ENCODE measurements around the gene LDB1. TPM values are rescaled to one million over a fixed set of nuclear protein-coding genes. Genes with fewer than 3 reads are reported as not detected.

Gene LDB1
- total RNA-seq, 1 experiment from 2014 or later: 87.6 TPM

GRCh38 chr10:102069071-102069470 lies 51.1 kb downstream of the LDB1 start:
- Histone ChIP-seq H3K4me3 (ENCODE audit: low read depth in 2 of 2, low read length in 2 of 2) (no peak overlapping the region), H3K9me3 (ENCODE audit: control insufficient read depth, insufficient read depth, low read depth, low read length) (no peaks in the 10 kb centered on the region), H3K27ac (ENCODE audit: low read length) (no peak overlapping the region), H3K27me3 (ENCODE audit: control insufficient read depth, insufficient read depth, low read length) (no peaks in the 10 kb centered on the region), H3K4me1 (ENCODE audit: control insufficient read depth, insufficient read depth, low read length) (peaks cover 20% of the 10 kb centered on the region), H3K36me3 (ENCODE audit: control insufficient read depth, insufficient read depth, low read length) (no peaks in the 10 kb centered on the region)
- ChIA-PET POLR2A (no interaction called here), CTCF (no interaction called here)
- no peak for DNase-seq (ENCODE audit: low read depth, low spot score)
- TF ChIP-seq REST (IDR thresholded peaks at IDR 0.05; ENCODE audit: insufficient read depth in 1 of 2, low read depth in 2 of 2, low read length in 1 of 2): no peak
- TF ChIP-seq POLR2AphosphoS5 (IDR thresholded peaks at IDR 0.05; ENCODE audit: low read depth, low read length): no peak
- no peak for TF ChIP-seq TCF7L2 (IDR thresholded peaks at IDR 0.05; ENCODE audit: low read depth, low read length)
- TF ChIP-seq SIN3A (IDR thresholded peaks at IDR 0.05; ENCODE audit: borderline replicate concordance, insufficient read depth, low read depth, low read length): no peak
- no peak for TF ChIP-seq CTCF (IDR thresholded peaks at IDR 0.05)
- no TSS peak for BruUV-seq (replicated peaks)
- in situ Hi-C loops (cut with HindIII; ENCODE audit: low pct_unique_long_range_greater_than_20kb, low sequenced_read_pairs): no loop called here
- intact Hi-C loops (cut with micrococcal nuclease; ENCODE audit: unreplicated experiment): no loop called here
- no peak for ATAC-seq

GRCh38 chr10:102068216-102068615 lies 52.0 kb downstream of the LDB1 start:
- no peaks in the 10 kb centered on the region for H3K9me3 ChIP-seq (ENCODE audit: control insufficient read depth, insufficient read depth, low read depth, low read length)
- ATAC-seq (no peak), DNase-seq (ENCODE audit: low read depth, low spot score) (no peak)
- in situ Hi-C loops (cut with HindIII; ENCODE audit: low pct_unique_long_range_greater_than_20kb, low sequenced_read_pairs): no loop called here
- no peak overlapping the region for H3K4me3 ChIP-seq (ENCODE audit: low read depth in 2 of 2, low read length in 2 of 2)
- H3K27ac ChIP-seq (ENCODE audit: low read length): no peak overlapping the region
- no peaks in the 10 kb centered on the region for H3K27me3 ChIP-seq (ENCODE audit: control insufficient read depth, insufficient read depth, low read length)
- CTCF ChIA-PET: interaction anchor here (0.6 kb wide), 1 partner anchor 30 kb away, joined by 3 read pairs; no protein-coding TSS in a partner anchor
- intact Hi-C loops (cut with micrococcal nuclease; ENCODE audit: unreplicated experiment): no loop called here
- no peaks in the 10 kb centered on the region for H3K36me3 ChIP-seq (ENCODE audit: control insufficient read depth, insufficient read depth, low read length)
- TF ChIP-seq TCF7L2 (IDR thresholded peaks at IDR 0.05; ENCODE audit: low read depth, low read length): no peak
- no peak for TF ChIP-seq CTCF (IDR thresholded peaks at IDR 0.05)
- TF ChIP-seq POLR2AphosphoS5 (IDR thresholded peaks at IDR 0.05; ENCODE audit: low read depth, low read length): no peak
- no peak for TF ChIP-seq SIN3A (IDR thresholded peaks at IDR 0.05; ENCODE audit: borderline replicate concordance, insufficient read depth, low read depth, low read length)
- TF ChIP-seq REST (IDR thresholded peaks at IDR 0.05; ENCODE audit: insufficient read depth in 1 of 2, low read depth in 2 of 2, low read length in 1 of 2): no peak
- H3K4me1 ChIP-seq (ENCODE audit: control insufficient read depth, insufficient read depth, low read length): peaks cover 20% of the 10 kb centered on the region
- POLR2A ChIA-PET: no interaction called here
- BruUV-seq (replicated peaks): no TSS peak

Measured in Panc1 (cell line).